Spleen (tissue), 11 donors: ENCODE measurements around the gene PGP. TPM values are rescaled to one million over a fixed set of nuclear protein-coding genes. Genes with fewer than 3 reads are reported as not detected.

Experiments
- DNase-seq: peaks from one replicate; pipeline ENCODE4 v3.0.0-alpha.2; 2020
- H3K27ac ChIP-seq, 8 donors: fragments of 200-600 bp; sonication (generic) in 7 of 8; 1 replicate in 4 of 8; 2 replicates in 4 of 8; pipeline versions ENCODE4 v1.5.0 to v1.8.0; 2016 to 2021; ENCODE audit warnings: inconsistent platforms in 4 of 8, mild to moderate bottlenecking in 4 of 8, moderate library complexity in 1 of 8
- H3K27me3 ChIP-seq, 7 donors: fragments of 200-600 bp; sonication (generic) in 6 of 7; replicated peaks in 1 of 7; 1 replicate in 4 of 7; 2 replicates in 3 of 7; pipeline versions ENCODE4 v1.5.0 to v1.8.0; 2016 to 2021; ENCODE audit warnings: inconsistent platforms in 3 of 7, mild to moderate bottlenecking in 1 of 7
- H3K36me3 ChIP-seq, 6 donors: fragments of 200-600 bp; sonication (generic) in 5 of 6; 1 replicate in 4 of 6; 2 replicates in 2 of 6; pipeline versions ENCODE4 v1.5.0 to v1.8.0; 2016 to 2021; ENCODE audit warnings: inconsistent platforms in 2 of 6
- H3K4me1 ChIP-seq, 6 donors: fragments of 200-600 bp; sonication (generic) in 5 of 6; 1 replicate in 3 of 6; 2 replicates in 3 of 6; pipeline versions ENCODE4 v1.5.0 to v1.8.0; 2016 to 2021; ENCODE audit warnings: inconsistent platforms in 3 of 6
- H3K4me3 ChIP-seq, 8 donors: fragments of 200-600 bp; sonication (generic) in 7 of 8; 1 replicate in 4 of 8; 2 replicates in 4 of 8; pipeline versions ENCODE4 v1.5.0 to v1.8.0; 2016 to 2021; ENCODE audit warnings: inconsistent platforms in 4 of 8, mild to moderate bottlenecking in 4 of 8, moderate library complexity in 2 of 8
- H3K9me3 ChIP-seq, 8 donors: fragments of 200-600 bp; sonication (generic) in 7 of 8; 1 replicate in 4 of 8; 2 replicates in 4 of 8; pipeline versions ENCODE4 v1.5.0 to v1.8.0; 2016 to 2021; ENCODE audit warnings: inconsistent platforms in 4 of 8
- CTCF ChIP-seq, 11 experiments: fragments of 200-600 bp in 7 of 11; fragments of 450-650 bp in 4 of 11; sonication (generic) in 4 of 11; IDR thresholded peaks in 8 of 11; conservative IDR thresholded peaks in 3 of 11; 1 replicate in 7 of 11; 2 replicates in 4 of 11; pipeline versions ENCODE4 v1.4.0 to v1.8.0; 2016 to 2021; ENCODE audit warnings: antibody characterized with exemption in 11 of 11, inconsistent platforms in 4 of 11, mild to moderate bottlenecking in 1 of 11
- POLR2A ChIP-seq, 3 donors: fragments of 450-650 bp; IDR thresholded peaks; one replicate each; pipeline ENCODE4 v1.5.1; 2017; ENCODE audit warnings: antibody characterized with exemption in 3 of 3, mild to moderate bottlenecking in 1 of 3
- POLR2AphosphoS5 ChIP-seq, 3 donors: sonication (generic); formaldehyde crosslinking; IDR thresholded peaks; one replicate each; pipeline ENCODE4 v1.5.1; 2017; ENCODE audit warnings: antibody characterized with exemption in 3 of 3
- WGBS, 5 donors: extraction: QIAGEN DNeasy Blood & Tissue Kit in 3 of 5; methylation state at CpG; one replicate each; pipeline versions ENCODE4 v1.1.5 to v1.1.7; 2013 to 2018; 5-methylcytosine and 5-hydroxymethylcytosine counted together
- intact Hi-C: fragments of 100-400 bp; cut with DNase I; formaldehyde crosslinking; loops from one replicate; pipeline ENCODE4 v1.15.0; 2023; ENCODE audit warnings: low total_unique reads
- polyA plus RNA-seq, 3 donors: library from polyadenylated mRNA; stranded (reverse); fragments of 200-250 nt; gene quantifications; one replicate each; pipeline ENCODE4 v1.2.1, GENCODE V29; 2013
- total RNA-seq, 7 donors: library from RNA; depleted of rRNA in 3 of 7; stranded (reverse); fragments of >200 nt in 3 of 7; fragmentation: NEBNext Ultra II Directional in 4 of 7; extraction: Animal tissue kit (Norgen Biotek cat#: 25700) in 4 of 7; gene quantifications; one replicate each; pipeline versions ENCODE4 v1.1.0 to v1.2.1, GENCODE V29; 2016 to 2021
- donor health status: healthy with polysubstance abuse.
- donor health status: DM: no; HTN: no; CAD: no; lungs with moderate emphysema.
- donor health status: DM: no; HTN: no; CAD: no.
- donor health status: Bipolar disorder and iron deficiency.
- donor health status: healthy.
- donor health status: DM: no; HTN: no; CAD: no.
- donor health status: DM: yes; HTN: yes; CAD: no.

The PGP gene
- total and polyA plus RNA-seq, 10 donors, result 9.3 to 20.2 (median 13.7) TPM

GRCh38 chr16:2170080-2170479 lies 44.6 kb downstream of the PGP start:
- H3K27ac ChIP-seq, result peak overlapping the region; percentile 13 to 81 (median 76)
- peaks cover 4 to 75% (median 33%) of the 10 kb centered on the region in 6 donors for H3K4me1 ChIP-seq
- H3K27me3 ChIP-seq, result no peaks in the 10 kb centered on the region
- H3K36me3 ChIP-seq, result peaks cover 2 to 98% (median 83%) of the 10 kb centered on the region in 6 donors
- peak in 1 of 3 donors; percentile 35 for TF ChIP-seq POLR2A (IDR thresholded peaks at IDR 0.05)
- peak; percentile 83 to 89 (median 85) for TF ChIP-seq POLR2AphosphoS5 (IDR thresholded peaks at IDR 0.05)
- TF ChIP-seq CTCF (IDR thresholded peaks at IDR 0.05 in 8 of 11, conservative IDR thresholded peaks at IDR 0.05 in 3 of 11), result peak in 1 of 11 experiments; percentile 12
- H3K9me3 ChIP-seq, result no peaks in the 10 kb centered on the region
- H3K4me3 ChIP-seq, result peak overlapping the region in 7 of 8 donors; percentile 25 to 67 (median 39)
- 69 to 81% (median 79%) methylated on average over 6 to 18 of the region's 18 CpGs for WGBS, 5 donors
- DNase-seq, result peak; percentile 88
- intact Hi-C loops, result no loop called here

GRCh38 chr16:2167068-2167638 lies 47.5 kb downstream of the PGP start:
- intact Hi-C loops, result no loop called here
- Histone ChIP-seq H3K36me3 (peaks cover 0 to 88% (median 54%) of the 10 kb centered on the region in 6 donors), H3K9me3 (no peaks in the 10 kb centered on the region), H3K4me1 (peaks cover 0 to 58% (median 21%) of the 10 kb centered on the region in 6 donors), H3K27ac (peak overlapping the region in 4 of 8 donors; percentile 30 to 41 (median 37)), H3K27me3 (no peaks in the 10 kb centered on the region), H3K4me3 (no peak overlapping the region)
- DNase-seq, result no peak
- TF ChIP-seq CTCF (IDR thresholded peaks at IDR 0.05 in 8 of 11, conservative IDR thresholded peaks at IDR 0.05 in 3 of 11) (no peak), POLR2AphosphoS5 (IDR thresholded peaks at IDR 0.05) (peak; percentile 33 to 65 (median 54))
- WGBS, 5 donors, result 81 to 94% (median 86%) methylated on average over 11 to 18 of the region's 18 CpGs

- Histone ChIP-seq H3K27ac (peak overlapping the region in 1 of 8 donors; percentile 41), H3K4me3 (no peak overlapping the region), H3K27me3 (no peaks in the 10 kb centered on the region), H3K36me3 (peaks cover 0 to 88% (median 47%) of the 10 kb centered on the region in 6 donors), H3K9me3 (no peaks in the 10 kb centered on the region), H3K4me1 (peaks cover 0 to 58% (median 21%) of the 10 kb centered on the region in 6 donors)
- no peak for DNase-seq
- TF ChIP-seq POLR2AphosphoS5 (IDR thresholded peaks at IDR 0.05), result no peak
- TF ChIP-seq POLR2A (IDR thresholded peaks at IDR 0.05), result no peak
- TF ChIP-seq CTCF (IDR thresholded peaks at IDR 0.05 in 8 of 11, conservative IDR thresholded peaks at IDR 0.05 in 3 of 11), result no peak
- 93 to 97% (median 96%) methylated on average over 17 of the region's 17 CpGs for WGBS, 5 donors
- intact Hi-C loops, result no loop called here
Measured at GRCh38 chr16:2166263-2167067, 48.2 kb downstream of the PGP start.

GRCh38 chr16:2165861-2166260 lies 48.8 kb downstream of the PGP start:
- 92 to 98% (median 94%) methylated on average over 8 to 12 of the region's 12 CpGs for WGBS, 5 donors
- Histone ChIP-seq H3K27me3 (no peaks in the 10 kb centered on the region), H3K27ac (no peak overlapping the region), H3K4me3 (no peak overlapping the region), H3K36me3 (peaks cover 0 to 84% (median 42%) of the 10 kb centered on the region in 6 donors), H3K4me1 (peaks cover 0 to 58% (median 21%) of the 10 kb centered on the region in 6 donors), H3K9me3 (no peaks in the 10 kb centered on the region)
- no peak for DNase-seq
- intact Hi-C loops, result no loop called here
- no peak for TF ChIP-seq POLR2AphosphoS5 (IDR thresholded peaks at IDR 0.05)
- TF ChIP-seq CTCF (IDR thresholded peaks at IDR 0.05 in 8 of 11, conservative IDR thresholded peaks at IDR 0.05 in 3 of 11), result no peak
- no peak for TF ChIP-seq POLR2A (IDR thresholded peaks at IDR 0.05)
